Psoas muscle (tissue), 8 donors: Measurements from ENCODE around the gene FIGNL1. TPM values are rescaled to one million over a fixed set of nuclear protein-coding genes. Genes with fewer than 3 reads are reported as not detected.

Source experiments
- ATAC-seq, 4 donors: fragments of 200-7000 bp; cut with Tn5 transposase; one replicate each; pipeline ENCODE4 v1.9.1; 2020; ENCODE audit warnings: moderate library complexity in 3 of 4, mild to moderate bottlenecking in 2 of 4
- DNase-seq, 2 donors: peaks; one replicate each; pipeline ENCODE4 v3.0.0-alpha.2; 2020
- H3K27ac ChIP-seq: fragments of 200-600 bp; one replicate; pipeline ENCODE4 v1.8.0; 2022
- H3K27me3 ChIP-seq, 3 donors: fragments of 200-600 bp in 1 of 3; one replicate each; pipeline versions ENCODE4 v1.6.1 to v1.8.0; 2013 to 2022; ENCODE audit warnings: low read length in 2 of 3, mild to moderate bottlenecking in 2 of 3, moderate library complexity in 1 of 3; ENCODE audit not compliant: insufficient read depth in 3 of 3
- H3K36me3 ChIP-seq, 2 donors: fragments of 200-600 bp in 1 of 2; one replicate each; pipeline versions ENCODE4 v1.6.1 to v1.8.0; 2013 to 2022; ENCODE audit warnings: low read depth in 1 of 2, mild to moderate bottlenecking in 1 of 2, moderate library complexity in 1 of 2; ENCODE audit not compliant: insufficient read depth in 1 of 2
- H3K4me1 ChIP-seq: fragments of 200-600 bp; one replicate; pipeline ENCODE4 v1.8.0; 2022
- H3K4me3 ChIP-seq: fragments of 200-600 bp; one replicate; pipeline ENCODE4 v1.8.0; 2022; ENCODE audit warnings: mild to moderate bottlenecking
- H3K9me3 ChIP-seq: fragments of 200-600 bp; one replicate; pipeline ENCODE4 v1.8.0; 2022
- CTCF ChIP-seq: fragments of 200-600 bp; IDR thresholded peaks from one replicate; pipeline ENCODE4 v1.8.0; 2022; ENCODE audit warnings: antibody characterized with exemption
- WGBS, 3 donors: extraction: QIAGEN DNeasy Blood & Tissue Kit; methylation state at CpG; one replicate each; pipeline versions ENCODE4 v1.1.6 to v1.1.7; 2013; 5-methylcytosine and 5-hydroxymethylcytosine counted together
- intact Hi-C, 2 donors: fragments of 100-400 bp; cut with DNase I; formaldehyde crosslinking; loops; one replicate each; pipeline versions ENCODE4 v1.11.0 to v1.14.2; 2022
- polyA plus RNA-seq, 3 donors: library from polyadenylated mRNA; stranded (reverse); fragments of 200-250 nt; gene quantifications; one replicate each; pipeline ENCODE4 v1.2.3, GENCODE V29; 2013
- total RNA-seq, 4 donors: library from RNA; stranded (reverse); fragmentation: NEBNext Ultra II Directional in 2 of 4; extraction: Animal tissue kit (Norgen Biotek cat#: 25700) in 2 of 4; gene quantifications; one replicate each; pipeline versions ENCODE4 v1.2.1 to v1.2.4, GENCODE V29; 2021 to 2023
- donor health status: healthy with polysubstance abuse.
- donor health status: DM: no; HTN: no; CAD: no; lungs with moderate emphysema.
- donor health status: Bipolar disorder and iron deficiency.
- donor health status: healthy.
- donor health status: DM: yes; HTN: yes; CAD: no.
- donor health status: DM: no; HTN: no; CAD: no.
- donor health status: DM: no; HTN: no; CAD: no.
- donor health status: DM: yes; HTN: yes; CAD: no.

The FIGNL1 gene
- total and polyA plus RNA-seq, 7 donors: 2.7 to 13.4 (median 7.9) TPM

GRCh38 chr7:50488379-50488778 lies 38.2 kb upstream of the FIGNL1 start:
- DNase-seq (no peak), ATAC-seq (no peak)
- intact Hi-C loops: no loop called here
- no peak for TF ChIP-seq CTCF
- Histone ChIP-seq H3K27me3 (no peaks in the 10 kb centered on the region), H3K4me3 (no peak overlapping the region), H3K4me1 (no peaks in the 10 kb centered on the region), H3K36me3 (no peaks in the 10 kb centered on the region), H3K9me3 (no peaks in the 10 kb centered on the region), H3K27ac (no peak overlapping the region)

GRCh38 chr7:50486512-50486911 lies 36.4 kb upstream of the FIGNL1 start:
- ATAC-seq (no peak), DNase-seq (no peak)
- H3K4me3 ChIP-seq: no peak overlapping the region
- no peaks in the 10 kb centered on the region for H3K9me3 ChIP-seq
- 97 to 100% (median 97%) methylated on average over 1 of the region's 1 CpG for WGBS, 3 donors
- H3K27me3 ChIP-seq: no peaks in the 10 kb centered on the region
- intact Hi-C loops: no loop called here
- H3K4me1 ChIP-seq: no peaks in the 10 kb centered on the region
- H3K36me3 ChIP-seq: no peaks in the 10 kb centered on the region
- no peak overlapping the region for H3K27ac ChIP-seq
- no peak for TF ChIP-seq CTCF

GRCh38 chr7:50481867-50482266 lies 31.7 kb upstream of the FIGNL1 start:
- Histone ChIP-seq H3K36me3 (no peaks in the 10 kb centered on the region), H3K4me3 (no peak overlapping the region), H3K9me3 (no peaks in the 10 kb centered on the region), H3K27ac (no peak overlapping the region), H3K27me3 (no peaks in the 10 kb centered on the region), H3K4me1 (no peaks in the 10 kb centered on the region)
- intact Hi-C loops: no loop called here
- ATAC-seq (no peak), DNase-seq (no peak)
- 89 to 93% (median 90%) methylated on average over 8 of the region's 8 CpGs for WGBS, 3 donors
- no peak for TF ChIP-seq CTCF

GRCh38 chr7:50480797-50481196 lies 30.6 kb upstream of the FIGNL1 start:
- 31 to 63% (median 39%) methylated on average over 4 of the region's 4 CpGs for WGBS, 3 donors
- H3K27me3 ChIP-seq: no peaks in the 10 kb centered on the region
- intact Hi-C loops: no loop called here
- DNase-seq (no peak), ATAC-seq (no peak)
- no peaks in the 10 kb centered on the region for H3K4me1 ChIP-seq
- H3K4me3 ChIP-seq: no peak overlapping the region
- TF ChIP-seq CTCF: no peak
- no peak overlapping the region for H3K27ac ChIP-seq
- no peaks in the 10 kb centered on the region for H3K36me3 ChIP-seq
- no peaks in the 10 kb centered on the region for H3K9me3 ChIP-seq

GRCh38 chr7:50479743-50480517 lies 29.8 kb upstream of the FIGNL1 start:
- intact Hi-C loops: no loop called here

More at GRCh38 chr7:50479743-50480517, 29.8 kb upstream of the FIGNL1 start:
- no peak overlapping the region for H3K4me3 ChIP-seq
- H3K27me3 ChIP-seq: no peaks in the 10 kb centered on the region
- no peaks in the 10 kb centered on the region for H3K36me3 ChIP-seq
- DNase-seq: no peak
- WGBS, 3 donors: 86 to 90% (median 87%) methylated on average over 7 of the region's 7 CpGs
- no peak for TF ChIP-seq CTCF
- peaks cover 2% of the 10 kb centered on the region for H3K4me1 ChIP-seq
- no peak for ATAC-seq
- no peaks in the 10 kb centered on the region for H3K9me3 ChIP-seq
- H3K27ac ChIP-seq: no peak overlapping the region
